Prostate gland (tissue), 2 donors: Measurements from ENCODE around the gene RPL21. TPM values are rescaled to one million over a fixed set of nuclear protein-coding genes. Genes with fewer than 3 reads are reported as not detected.
"Not testable (repeated sequence)": the region's sequence is repeated elsewhere in the genome, so short reads cannot be mapped to it uniquely, and the experiment has no call there.

Experiments used
- DNase-seq: peaks from one replicate; pipeline ENCODE4 v3.0.0-alpha.2; 2019; ENCODE audit warnings: low spot score
- H3K27ac ChIP-seq, 2 donors: fragments of 200-600 bp; sonication (generic); 2 replicates each; pipeline ENCODE4 v1.5.1; 2017 to 2019
- H3K27me3 ChIP-seq: fragments of 200-600 bp; sonication (generic); replicated peaks from 2 replicates; pipeline ENCODE4 v1.5.1; 2019; ENCODE audit not compliant: insufficient read depth
- H3K36me3 ChIP-seq, 2 donors: fragments of 200-600 bp; sonication (generic); 1 replicate in 1 of 2; 2 replicates in 1 of 2; pipeline versions ENCODE4 v1.5.1 to v1.8.1; 2017 to 2019
- H3K4me1 ChIP-seq: fragments of 200-600 bp; sonication (generic); replicated peaks from 2 replicates; pipeline ENCODE4 v1.5.1; 2019
- H3K4me3 ChIP-seq, 2 donors: fragments of 200-600 bp; sonication (generic); 2 replicates each; pipeline ENCODE4 v1.5.1; 2017 to 2019
- H3K9me3 ChIP-seq: fragments of 200-600 bp; sonication (generic); 2 replicates; pipeline ENCODE4 v1.5.1; 2017
- CTCF ChIP-seq, 4 experiments: fragments of 200-600 bp in 2 of 4; fragments of 450-650 bp in 2 of 4; sonication (generic) in 2 of 4; IDR thresholded peaks; 1 replicate in 3 of 4; 2 replicates in 1 of 4; pipeline ENCODE4 v1.5.1; 2016 to 2019; ENCODE audit warnings: antibody characterized with exemption in 4 of 4, mild to moderate bottlenecking in 2 of 4, moderate library complexity in 2 of 4
- POLR2A ChIP-seq: fragments of 450-650 bp; IDR thresholded peaks from one replicate; pipeline ENCODE4 v1.6.1; 2016; ENCODE audit warnings: antibody characterized with exemption, mild to moderate bottlenecking
- POLR2AphosphoS5 ChIP-seq: sonication (generic); formaldehyde crosslinking; IDR thresholded peaks from one replicate; pipeline ENCODE4 v1.6.1; 2017; ENCODE audit warnings: antibody characterized with exemption
- WGBS: methylation state at CpG from one replicate; pipeline ENCODE4 v1.1.5; 2018; 5-methylcytosine and 5-hydroxymethylcytosine counted together
- intact Hi-C: fragments of 100-400 bp; cut with DNase I; formaldehyde crosslinking; loops from one replicate; pipeline ENCODE4 v1.14.2; 2022
- total RNA-seq, 2 donors: library from RNA; depleted of rRNA; stranded (reverse); fragments of >200 nt; gene quantifications; one replicate each; pipeline ENCODE4 v1.1.0, GENCODE V29; 2016

The RPL21 gene
- total RNA-seq, 2 donors from 2014 or later = 338 to 1,109 TPM

DNA sequence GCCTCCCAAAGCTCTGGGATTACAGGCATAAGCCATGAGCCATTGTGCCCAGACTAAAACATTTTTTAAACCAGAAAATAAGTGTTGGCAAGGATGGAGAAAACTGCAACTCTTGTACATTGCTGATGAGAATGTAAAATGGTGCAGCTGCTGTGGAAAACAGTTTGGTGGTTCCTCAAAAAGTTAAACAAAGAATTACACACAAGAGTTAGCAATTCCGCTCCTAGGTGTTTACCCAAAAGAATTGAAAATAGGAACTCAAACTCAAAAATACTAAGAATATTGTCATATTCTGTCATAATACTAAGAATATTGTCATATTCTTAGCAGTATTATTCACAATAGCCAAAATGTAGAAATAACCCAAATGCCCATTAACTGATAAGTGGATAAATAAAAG, 40.1 kb upstream of the RPL21 start:
- Histone ChIP-seq H3K4me3 (no peak overlapping the region), H3K27me3 (no peaks in the 10 kb centered on the region), H3K27ac (no peak overlapping the region), H3K36me3 (no peaks in the 10 kb centered on the region), H3K4me1 (no peaks in the 10 kb centered on the region), H3K9me3 (no peaks in the 10 kb centered on the region)
- WGBS = 97% methylated on average over 1 of the region's 1 CpG
- no peak for TF ChIP-seq POLR2AphosphoS5
- no peak for TF ChIP-seq POLR2A
- no peak for TF ChIP-seq CTCF (IDR thresholded peaks at IDR 0.05)
- intact Hi-C loops = no loop called here
- no peak for DNase-seq

GRCh38 chr13:27211771-27212364, 39.5 kb upstream of the RPL21 start:
- DNase-seq = no peak
- Histone ChIP-seq H3K4me1 (no peaks in the 10 kb centered on the region), H3K27ac (no peak overlapping the region), H3K9me3 (no peaks in the 10 kb centered on the region), H3K4me3 (no peak overlapping the region), H3K36me3 (no peaks in the 10 kb centered on the region), H3K27me3 (no peaks in the 10 kb centered on the region)
- TF ChIP-seq CTCF (IDR thresholded peaks at IDR 0.05) (no peak), POLR2A (no peak), POLR2AphosphoS5 (no peak)
- 86% methylated on average over 17 of the region's 17 CpGs for WGBS
- intact Hi-C loops = no loop called here

DNA sequence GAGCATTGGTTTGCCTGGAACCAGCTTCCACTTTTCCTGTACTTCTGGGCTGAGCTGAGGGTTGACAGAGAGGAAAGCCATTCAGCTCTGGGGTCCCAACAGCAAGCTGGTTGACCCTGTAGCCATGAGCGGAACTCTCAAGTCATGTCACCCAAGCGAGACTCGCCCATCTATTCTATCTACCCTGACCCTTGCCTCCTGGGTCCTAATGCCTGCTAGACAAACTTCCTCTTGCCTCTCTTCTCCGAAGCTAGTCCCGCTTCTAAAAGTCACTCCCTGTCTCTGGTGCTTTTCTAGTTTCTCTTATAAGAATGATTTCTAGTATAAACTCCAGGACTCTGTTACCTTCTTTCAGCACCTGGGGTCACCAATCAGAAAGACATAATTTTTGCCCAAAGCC, 38.0 kb upstream of the RPL21 start:
- DNase-seq, intact Hi-C loops, H3K27ac ChIP-seq, H3K27me3 ChIP-seq, H3K36me3 ChIP-seq, H3K4me3 ChIP-seq, H3K4me1 ChIP-seq, H3K9me3 ChIP-seq: not testable (repeated sequence)
- 96% methylated on average over 5 of the region's 5 CpGs for WGBS

DNA sequence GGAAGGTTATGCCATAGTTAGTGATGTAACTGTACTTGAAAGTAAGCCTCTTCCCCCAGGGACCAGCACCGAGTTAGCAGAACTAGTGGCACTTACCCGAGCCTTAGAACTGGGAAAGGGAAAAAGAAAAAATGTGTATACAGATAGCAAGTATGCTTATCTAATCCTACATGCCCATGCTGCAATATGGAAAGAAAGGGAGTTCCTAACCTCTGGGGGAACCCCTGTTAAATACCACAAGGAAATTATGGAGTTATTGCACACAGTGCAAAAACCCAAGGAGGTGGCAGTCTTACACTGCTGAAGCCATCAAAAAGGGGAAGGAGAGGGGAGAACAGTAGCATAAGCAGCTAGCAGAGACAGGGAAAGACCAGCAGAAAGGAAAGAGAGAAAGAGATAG, 33.6 kb upstream of the RPL21 start:
- H3K9me3 ChIP-seq, H3K27ac ChIP-seq, DNase-seq, intact Hi-C loops, H3K4me3 ChIP-seq, H3K27me3 ChIP-seq, H3K4me1 ChIP-seq, H3K36me3 ChIP-seq: not testable (repeated sequence)
- WGBS = 85% methylated on average over 2 of the region's 2 CpGs

DNA sequence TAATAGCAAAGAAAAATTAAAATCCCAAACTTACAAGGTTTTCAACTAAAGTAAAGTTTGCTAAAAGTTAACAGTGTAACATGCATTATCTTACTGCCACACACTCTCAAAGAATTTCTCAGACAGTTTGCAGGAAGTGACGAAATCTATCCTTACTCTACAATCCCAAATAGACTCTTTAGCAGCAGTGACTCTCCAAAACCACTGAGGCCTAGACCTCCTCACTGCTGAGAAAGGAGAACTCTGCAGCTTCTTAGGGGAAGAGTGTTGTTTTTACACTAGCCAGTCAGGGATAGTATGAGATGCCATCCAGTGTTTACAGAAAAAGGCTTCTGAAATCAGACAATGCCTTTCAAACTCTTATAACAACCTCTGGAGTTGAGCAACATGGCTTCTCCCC, 32.5 kb upstream of the RPL21 start:
- H3K27me3 ChIP-seq, DNase-seq, H3K9me3 ChIP-seq, H3K4me1 ChIP-seq, H3K27ac ChIP-seq, H3K4me3 ChIP-seq, H3K36me3 ChIP-seq, intact Hi-C loops: not testable (repeated sequence)
- WGBS = 69% methylated on average over 1 of the region's 1 CpG

GRCh38 chr13:27219611-27220010, 31.7 kb upstream of the RPL21 start:
- no peak for TF ChIP-seq POLR2AphosphoS5
- TF ChIP-seq CTCF (IDR thresholded peaks at IDR 0.05) = no peak
- no peak for TF ChIP-seq POLR2A
- no peak for DNase-seq
- intact Hi-C loops = no loop called here
- Histone ChIP-seq H3K36me3 (no peaks in the 10 kb centered on the region), H3K4me3 (no peak overlapping the region), H3K4me1 (no peaks in the 10 kb centered on the region), H3K27ac (no peak overlapping the region), H3K9me3 (no peaks in the 10 kb centered on the region), H3K27me3 (no peaks in the 10 kb centered on the region)
- 88% methylated on average over 12 of the region's 19 CpGs for WGBS

- H3K9me3 ChIP-seq, H3K36me3 ChIP-seq, H3K27ac ChIP-seq, H3K4me1 ChIP-seq, intact Hi-C loops, H3K4me3 ChIP-seq, H3K27me3 ChIP-seq, DNase-seq: not testable (repeated sequence)
- 74% methylated on average over 2 of the region's 2 CpGs for WGBS
Measured at GRCh38 chr13:27222100-27222499, 29.3 kb upstream of the RPL21 start.
